Peyer's patch (tissue), 4 donors: Measurements from ENCODE around the gene KIF23. TPM values are rescaled to one million over a fixed set of nuclear protein-coding genes. Genes with fewer than 3 reads are reported as not detected.

Experiments used
- DNase-seq, 3 donors: peaks; one replicate each; pipeline ENCODE4 v3.0.0-alpha.2; 2017 to 2019
- H3K27ac ChIP-seq, 4 donors: fragments of 200-600 bp; sonication (generic); one replicate each; pipeline ENCODE4 v1.5.1; 2016 to 2019
- H3K27me3 ChIP-seq, 2 donors: fragments of 200-600 bp; sonication (generic); one replicate each; pipeline ENCODE4 v1.5.1; 2019
- H3K36me3 ChIP-seq, 3 donors: fragments of 200-600 bp; sonication (generic); one replicate each; pipeline ENCODE4 v1.5.1; 2016 to 2019
- H3K4me1 ChIP-seq, 4 donors: fragments of 200-600 bp; sonication (generic); one replicate each; pipeline ENCODE4 v1.5.1; 2016 to 2019
- H3K4me3 ChIP-seq, 4 donors: fragments of 200-600 bp; sonication (generic); 1 replicate in 3 of 4; 2 replicates in 1 of 4; pipeline ENCODE4 v1.5.1; 2016 to 2019; ENCODE audit warnings: mild to moderate bottlenecking in 1 of 4
- H3K9me3 ChIP-seq, 4 donors: fragments of 200-600 bp; sonication (generic); one replicate each; pipeline ENCODE4 v1.5.1; 2016 to 2019; ENCODE audit warnings: mild to moderate bottlenecking in 1 of 4
- POLR2A ChIP-seq, 2 donors: fragments of 450-650 bp; IDR thresholded peaks; one replicate each; pipeline ENCODE4 v1.5.1; 2017; ENCODE audit warnings: antibody characterized with exemption in 2 of 2, mild to moderate bottlenecking in 2 of 2, moderate library complexity in 2 of 2
- total RNA-seq, 4 donors: library from RNA; depleted of rRNA; stranded (reverse); fragments of >200 nt; gene quantifications; one replicate each; pipeline ENCODE4 v1.1.0, GENCODE V29; 2016
- TF ChIP-seq, protein P1 (sequence below), 6 experiments: fragments of 450-650 bp in 4 of 6; fragments of 200-600 bp in 2 of 6; sonication (generic) in 1 of 6; IDR thresholded peaks; one replicate each; pipeline ENCODE4 v1.5.1; 2017 to 2019; ENCODE audit warnings: antibody characterized with exemption in 6 of 6, mild to moderate bottlenecking in 3 of 6, moderate library complexity in 1 of 6

Gene KIF23
- total RNA-seq, 4 donors from 2014 or later, result 2.2 to 33.8 (median 6.0) TPM

- no peaks in the 10 kb centered on the region for H3K27me3 ChIP-seq
- no peaks in the 10 kb centered on the region for H3K9me3 ChIP-seq
- TF ChIP-seq, protein P1, sequence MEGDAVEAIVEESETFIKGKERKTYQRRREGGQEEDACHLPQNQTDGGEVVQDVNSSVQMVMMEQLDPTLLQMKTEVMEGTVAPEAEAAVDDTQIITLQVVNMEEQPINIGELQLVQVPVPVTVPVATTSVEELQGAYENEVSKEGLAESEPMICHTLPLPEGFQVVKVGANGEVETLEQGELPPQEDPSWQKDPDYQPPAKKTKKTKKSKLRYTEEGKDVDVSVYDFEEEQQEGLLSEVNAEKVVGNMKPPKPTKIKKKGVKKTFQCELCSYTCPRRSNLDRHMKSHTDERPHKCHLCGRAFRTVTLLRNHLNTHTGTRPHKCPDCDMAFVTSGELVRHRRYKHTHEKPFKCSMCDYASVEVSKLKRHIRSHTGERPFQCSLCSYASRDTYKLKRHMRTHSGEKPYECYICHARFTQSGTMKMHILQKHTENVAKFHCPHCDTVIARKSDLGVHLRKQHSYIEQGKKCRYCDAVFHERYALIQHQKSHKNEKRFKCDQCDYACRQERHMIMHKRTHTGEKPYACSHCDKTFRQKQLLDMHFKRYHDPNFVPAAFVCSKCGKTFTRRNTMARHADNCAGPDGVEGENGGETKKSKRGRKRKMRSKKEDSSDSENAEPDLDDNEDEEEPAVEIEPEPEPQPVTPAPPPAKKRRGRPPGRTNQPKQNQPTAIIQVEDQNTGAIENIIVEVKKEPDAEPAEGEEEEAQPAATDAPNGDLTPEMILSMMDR (IDR thresholded peaks at IDR 0.05), result no peak
- TF ChIP-seq POLR2A (IDR thresholded peaks at IDR 0.05), result no peak
- peak overlapping the region; percentile 60 to 98 (median 82) for H3K4me3 ChIP-seq
- DNase-seq, result peak in 1 of 3 donors; percentile 36
- H3K36me3 ChIP-seq, result peaks cover 0 to 24% (median 0%) of the 10 kb centered on the region in 3 donors
- peak overlapping the region; percentile 84 to 97 (median 92) for H3K27ac ChIP-seq
- H3K4me1 ChIP-seq, result peaks cover 0 to 18% (median 6%) of the 10 kb centered on the region in 4 donors
Measured at GRCh38 chr15:69451951-69452691, 38.0 kb downstream of the KIF23 start.

GRCh38 chr15:69452692-69453521, 38.8 kb downstream of the KIF23 start, which contains the start of gene RPLP1:
RPLP1 (plus strand) TSS chr15:69452818; CDS start chr15:69452949, 131 bp downstream.
- Histone ChIP-seq H3K27me3 (no peaks in the 10 kb centered on the region), H3K4me3 (peak within 1 kb of the TSS; percentile 60 to 98 (median 82)), H3K4me1 (peaks cover 0 to 18% (median 6%) of the 10 kb centered on the region in 4 donors), H3K36me3 (peaks cover 0 to 29% (median 0%) of the 10 kb centered on the region in 3 donors), H3K27ac (peak within 1 kb of the TSS; percentile 84 to 97 (median 92)), H3K9me3 (no peaks in the 10 kb centered on the region)
- peak; percentile 96 to 99 (median 97) for DNase-seq
- peak; percentile 90 to 92 for TF ChIP-seq POLR2A (IDR thresholded peaks at IDR 0.05)
- TF ChIP-seq, protein P1 (IDR thresholded peaks at IDR 0.05), result no peak

GRCh38 chr15:69454953-69455352, 40.8 kb downstream of the KIF23 start:
- DNase-seq, result no peak
- Histone ChIP-seq H3K4me3 (peak overlapping the region in 1 of 4 donors; percentile 60), H3K27me3 (no peaks in the 10 kb centered on the region), H3K36me3 (peaks cover 0 to 31% (median 0%) of the 10 kb centered on the region in 3 donors), H3K27ac (no peak overlapping the region), H3K4me1 (peaks cover 0 to 18% (median 6%) of the 10 kb centered on the region in 4 donors), H3K9me3 (no peaks in the 10 kb centered on the region)
- TF ChIP-seq, protein P1 (IDR thresholded peaks at IDR 0.05), result no peak
- no peak for TF ChIP-seq POLR2A (IDR thresholded peaks at IDR 0.05)

GRCh38 chr15:69456208-69457166, 42.3 kb downstream of the KIF23 start:
- Histone ChIP-seq H3K27ac (no peak overlapping the region), H3K4me3 (no peak overlapping the region), H3K36me3 (peaks cover 0 to 31% (median 0%) of the 10 kb centered on the region in 3 donors), H3K9me3 (no peaks in the 10 kb centered on the region), H3K27me3 (no peaks in the 10 kb centered on the region), H3K4me1 (peaks cover 0 to 25% (median 6%) of the 10 kb centered on the region in 4 donors)
- DNase-seq, result no peak
- no peak for TF ChIP-seq POLR2A (IDR thresholded peaks at IDR 0.05)
- TF ChIP-seq, protein P1 (IDR thresholded peaks at IDR 0.05), result no peak
